ENCODE data around the gene CC2D1A. TPM values are rescaled to one million over a fixed set of nuclear protein-coding genes. Genes with fewer than 3 reads are reported as not detected.

The CC2D1A gene
- total RNA-seq, 2 donors from 2014 or later: 39.4 to 44.7 TPM

DNA sequence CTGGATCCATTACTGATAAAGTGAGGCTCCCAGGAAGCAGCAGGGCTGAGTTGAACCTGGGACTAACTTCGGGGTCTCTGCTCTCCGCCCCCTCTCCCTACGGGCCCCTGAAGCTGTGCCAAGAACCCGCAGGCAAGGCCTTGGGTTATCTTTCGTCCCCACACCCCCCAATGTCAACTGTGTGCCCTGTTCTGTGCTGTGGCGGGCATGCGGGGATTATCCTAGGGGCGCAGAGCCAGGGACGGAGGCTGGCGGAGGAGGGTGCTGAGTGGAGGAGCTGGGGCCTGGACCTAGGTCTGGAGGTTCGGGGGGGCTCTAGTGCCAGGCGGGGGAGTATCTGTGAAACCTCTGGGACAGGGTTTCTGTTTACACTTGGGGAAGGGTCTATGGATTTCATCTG is 73.7 kb downstream of the CC2D1A start:
- Mint-ChIP-seq H3K27me3 (ENCODE audit: low read depth) (no peaks in the 10 kb centered on the region), H3K9me3 (no peaks in the 10 kb centered on the region), H3K27ac (no peak overlapping the region), H3K4me3 (peak overlapping the region in 1 of 2 donors; percentile 27), H3K36me3 (ENCODE audit: insufficient read depth in 2 of 2) (peaks cover 0 to 2% of the 10 kb centered on the region in 2 donors), H3K4me1 (ENCODE audit: low read depth) (peaks cover 12% of the 10 kb centered on the region)
- ATAC-seq (replicated peaks in 1 of 2): no peak
- DNase-seq: no peak

DNA sequence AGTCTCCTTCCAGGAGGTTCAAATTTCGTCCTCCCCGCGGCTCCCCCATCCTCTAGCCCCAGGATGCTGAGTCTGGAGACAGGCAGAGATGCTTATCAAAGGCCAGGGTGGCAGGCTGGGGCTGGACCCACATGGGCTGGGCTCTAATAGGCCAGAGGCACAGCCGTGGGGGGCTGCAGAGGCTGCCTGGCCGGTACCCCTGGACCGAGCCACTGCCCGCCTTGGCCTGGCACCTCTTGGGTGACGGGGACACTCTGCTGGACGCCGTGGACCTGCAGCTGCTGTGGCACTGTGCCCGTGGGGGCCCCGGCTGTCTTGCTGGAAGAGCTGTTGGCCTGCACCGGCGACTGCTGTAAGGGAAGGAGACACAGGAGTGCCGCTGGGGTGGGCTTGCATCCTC is 74.3 kb downstream of the CC2D1A start:
- ATAC-seq (replicated peaks in 1 of 2): no peak
- peaks cover 19% of the 10 kb centered on the region for H3K4me1 Mint-ChIP-seq (ENCODE audit: low read depth)
- no peak for DNase-seq
- H3K27me3 Mint-ChIP-seq (ENCODE audit: low read depth): no peaks in the 10 kb centered on the region
- peaks cover 0 to 2% of the 10 kb centered on the region in 2 donors for H3K36me3 Mint-ChIP-seq (ENCODE audit: insufficient read depth in 2 of 2)
- H3K27ac Mint-ChIP-seq: no peak overlapping the region
- H3K9me3 Mint-ChIP-seq: no peaks in the 10 kb centered on the region
- no peak overlapping the region for H3K4me3 Mint-ChIP-seq

Other genes starting within 250 kb of the CC2D1A start
- gene MRI1, start 141.7 kb upstream of the CC2D1A start, total RNA-seq: 10 to 100 TPM; 37.6 to 42.2 TPM
- gene C19orf53, start 131.7 kb upstream of the CC2D1A start, total RNA-seq: 10 to 100 TPM; 76.5 to 88.1 TPM
- 10 to 100 TPM; 11.1 to 12.0 TPM for gene ZSWIM4, start 110.8 kb upstream of the CC2D1A start, total RNA-seq
- 1 to 10 TPM; 3.1 to 3.8 TPM for gene NANOS3, start 29.1 kb upstream of the CC2D1A start, total RNA-seq
- 10 to 100 TPM; 13.2 to 15.7 TPM for gene BRME1, start 84 bp upstream of the CC2D1A start, total RNA-seq
- gene PODNL1, start 32.2 kb downstream of the CC2D1A start, total RNA-seq: under 1 TPM in 1 of 2 donors, not detected in 1; 0.81 TPM
- gene DCAF15, start 46.3 kb downstream of the CC2D1A start, total RNA-seq: 10 to 100 TPM; 62.9 to 79.8 TPM
- 10 to 100 TPM; 11.4 to 11.9 TPM for gene RFX1, start 100.1 kb downstream of the CC2D1A start, total RNA-seq
- gene RLN3, start 121.9 kb downstream of the CC2D1A start, total RNA-seq: not detected
- 10 to 100 TPM; 67.0 to 75.2 TPM for gene IL27RA, start 125.6 kb downstream of the CC2D1A start, total RNA-seq
- under 1 TPM in 1 of 2 donors, not detected in 1; 0.10 TPM for gene PALM3, start 155.9 kb downstream of the CC2D1A start, total RNA-seq
- 1 to 10 TPM; 4.6 to 5.8 TPM for gene MISP3, start 166.6 kb downstream of the CC2D1A start, total RNA-seq
- gene C19orf67, start 179.6 kb downstream of the CC2D1A start, total RNA-seq: not detected
- 10 to 100 TPM; 41.6 to 77.1 TPM for gene SAMD1, start 184.6 kb downstream of the CC2D1A start, total RNA-seq
- 10 to 100 TPM; 67.7 to 75.0 TPM for gene PRKACA, start 211.6 kb downstream of the CC2D1A start, total RNA-seq
- 10 to 100 TPM; 71.3 to 84.4 TPM for gene ASF1B, start 230.4 kb downstream of the CC2D1A start, total RNA-seq

Data from activated T-cell treated with anti-CD3 and anti-CD28 coated beads, Interleukin-2, amount 50 U/mL, for 72 hours (primary cell).